ENCODE data around the gene FGF7. TPM values are rescaled to one million over a fixed set of nuclear protein-coding genes. Genes with fewer than 3 reads are reported as not detected.
"Not testable (repeated sequence)": the region's sequence is repeated elsewhere in the genome, so short reads cannot be mapped to it uniquely, and the experiment has no call there.

FGF7 gene
- total and polyA plus RNA-seq, 4 donors = 0.13 to 0.62 (median 0.33) TPM; not detected in 1

- no peak overlapping the region for H3K9ac ChIP-seq (ENCODE audit: low read depth in 1 of 2, low read length in 2 of 2)
These were observed 35.6 kb upstream of the FGF7 start for GRCh38 chr15:49387471-49387870.

GRCh38 chr15:49402515-49403296 lies 20.3 kb upstream of the FGF7 start:
- H3K4me3 ChIP-seq (ENCODE audit: low read depth in 1 of 3, low read length in 3 of 3); H3K27me3 ChIP-seq (ENCODE audit: control insufficient read depth in 4 of 4, insufficient read depth in 4 of 4, low read length in 3 of 4); H3K36me3 ChIP-seq (ENCODE audit: control insufficient read depth in 4 of 4, insufficient read depth in 3 of 4, low read depth in 1 of 4, low read length in 3 of 4); H3K27ac ChIP-seq (ENCODE audit: low read depth in 1 of 2, low read length in 2 of 2); DNase-seq (ENCODE audit: low spot score); H3K9ac ChIP-seq (ENCODE audit: low read depth in 1 of 2, low read length in 2 of 2); H3K9me3 ChIP-seq (ENCODE audit: control insufficient read depth in 4 of 4, low read length in 3 of 4); H3K4me1 ChIP-seq (ENCODE audit: control insufficient read depth in 4 of 4, insufficient read depth in 4 of 4, low read length in 3 of 4): not testable (repeated sequence)
- 76% methylated on average over 5 of the region's 5 CpGs for WGBS

More at GRCh38 chr15:49387471-49387870, 35.6 kb upstream of the FGF7 start:
- Histone ChIP-seq H3K27ac (ENCODE audit: low read depth in 1 of 2, low read length in 2 of 2) (no peak overlapping the region), H3K27me3 (ENCODE audit: control insufficient read depth in 4 of 4, insufficient read depth in 4 of 4, low read length in 3 of 4) (no peaks in the 10 kb centered on the region), H3K9me3 (ENCODE audit: control insufficient read depth in 4 of 4, low read length in 3 of 4) (peaks cover 0 to 5% (median 0%) of the 10 kb centered on the region in 4 donors), H3K4me3 (ENCODE audit: low read depth in 1 of 3, low read length in 3 of 3) (no peak overlapping the region), H3K4me1 (ENCODE audit: control insufficient read depth in 4 of 4, insufficient read depth in 4 of 4, low read length in 3 of 4) (no peaks in the 10 kb centered on the region), H3K36me3 (ENCODE audit: control insufficient read depth in 4 of 4, insufficient read depth in 3 of 4, low read depth in 1 of 4, low read length in 3 of 4) (no peaks in the 10 kb centered on the region)
- no peak for DNase-seq (ENCODE audit: low spot score)
- TF ChIP-seq MAX (IDR thresholded peaks at IDR 0.05) (no peak), NR2F2 (IDR thresholded peaks at IDR 0.05) (no peak), HNF4A (conservative IDR thresholded peaks at IDR 0.05) (no peak), YY1 (IDR thresholded peaks at IDR 0.05) (no peak), RXRA (IDR thresholded peaks at IDR 0.05) (no peak), FOXA2 (IDR thresholded peaks at IDR 0.05) (no peak), JUND (IDR thresholded peaks at IDR 0.05) (no peak), GABPA (IDR thresholded peaks at IDR 0.05 in 1 of 2, conservative IDR thresholded peaks at IDR 0.05 in 1 of 2) (no peak), EGR1 (IDR thresholded peaks at IDR 0.05; ENCODE audit: low read depth in 2 of 2) (no peak), ZBTB33 (IDR thresholded peaks at IDR 0.05) (no peak), FOXA1 (IDR thresholded peaks at IDR 0.05) (no peak), SP1 (IDR thresholded peaks at IDR 0.05) (no peak)
- TF ChIP-seq, protein P1, sequence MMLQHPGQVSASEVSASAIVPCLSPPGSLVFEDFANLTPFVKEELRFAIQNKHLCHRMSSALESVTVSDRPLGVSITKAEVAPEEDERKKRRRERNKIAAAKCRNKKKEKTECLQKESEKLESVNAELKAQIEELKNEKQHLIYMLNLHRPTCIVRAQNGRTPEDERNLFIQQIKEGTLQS (IDR thresholded peaks at IDR 0.05) = no peak
- TF ChIP-seq, protein P2, sequence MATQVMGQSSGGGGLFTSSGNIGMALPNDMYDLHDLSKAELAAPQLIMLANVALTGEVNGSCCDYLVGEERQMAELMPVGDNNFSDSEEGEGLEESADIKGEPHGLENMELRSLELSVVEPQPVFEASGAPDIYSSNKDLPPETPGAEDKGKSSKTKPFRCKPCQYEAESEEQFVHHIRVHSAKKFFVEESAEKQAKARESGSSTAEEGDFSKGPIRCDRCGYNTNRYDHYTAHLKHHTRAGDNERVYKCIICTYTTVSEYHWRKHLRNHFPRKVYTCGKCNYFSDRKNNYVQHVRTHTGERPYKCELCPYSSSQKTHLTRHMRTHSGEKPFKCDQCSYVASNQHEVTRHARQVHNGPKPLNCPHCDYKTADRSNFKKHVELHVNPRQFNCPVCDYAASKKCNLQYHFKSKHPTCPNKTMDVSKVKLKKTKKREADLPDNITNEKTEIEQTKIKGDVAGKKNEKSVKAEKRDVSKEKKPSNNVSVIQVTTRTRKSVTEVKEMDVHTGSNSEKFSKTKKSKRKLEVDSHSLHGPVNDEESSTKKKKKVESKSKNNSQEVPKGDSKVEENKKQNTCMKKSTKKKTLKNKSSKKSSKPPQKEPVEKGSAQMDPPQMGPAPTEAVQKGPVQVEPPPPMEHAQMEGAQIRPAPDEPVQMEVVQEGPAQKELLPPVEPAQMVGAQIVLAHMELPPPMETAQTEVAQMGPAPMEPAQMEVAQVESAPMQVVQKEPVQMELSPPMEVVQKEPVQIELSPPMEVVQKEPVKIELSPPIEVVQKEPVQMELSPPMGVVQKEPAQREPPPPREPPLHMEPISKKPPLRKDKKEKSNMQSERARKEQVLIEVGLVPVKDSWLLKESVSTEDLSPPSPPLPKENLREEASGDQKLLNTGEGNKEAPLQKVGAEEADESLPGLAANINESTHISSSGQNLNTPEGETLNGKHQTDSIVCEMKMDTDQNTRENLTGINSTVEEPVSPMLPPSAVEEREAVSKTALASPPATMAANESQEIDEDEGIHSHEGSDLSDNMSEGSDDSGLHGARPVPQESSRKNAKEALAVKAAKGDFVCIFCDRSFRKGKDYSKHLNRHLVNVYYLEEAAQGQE (IDR thresholded peaks at IDR 0.05) = no peak
- 73% methylated on average over 2 of the region's 2 CpGs for WGBS
